ENCODE measurements around the gene HEMK1.
A peak's percentile ranks its signal among the peaks of the same experiment; 100 is the strongest.

The HEMK1 gene

DNA sequence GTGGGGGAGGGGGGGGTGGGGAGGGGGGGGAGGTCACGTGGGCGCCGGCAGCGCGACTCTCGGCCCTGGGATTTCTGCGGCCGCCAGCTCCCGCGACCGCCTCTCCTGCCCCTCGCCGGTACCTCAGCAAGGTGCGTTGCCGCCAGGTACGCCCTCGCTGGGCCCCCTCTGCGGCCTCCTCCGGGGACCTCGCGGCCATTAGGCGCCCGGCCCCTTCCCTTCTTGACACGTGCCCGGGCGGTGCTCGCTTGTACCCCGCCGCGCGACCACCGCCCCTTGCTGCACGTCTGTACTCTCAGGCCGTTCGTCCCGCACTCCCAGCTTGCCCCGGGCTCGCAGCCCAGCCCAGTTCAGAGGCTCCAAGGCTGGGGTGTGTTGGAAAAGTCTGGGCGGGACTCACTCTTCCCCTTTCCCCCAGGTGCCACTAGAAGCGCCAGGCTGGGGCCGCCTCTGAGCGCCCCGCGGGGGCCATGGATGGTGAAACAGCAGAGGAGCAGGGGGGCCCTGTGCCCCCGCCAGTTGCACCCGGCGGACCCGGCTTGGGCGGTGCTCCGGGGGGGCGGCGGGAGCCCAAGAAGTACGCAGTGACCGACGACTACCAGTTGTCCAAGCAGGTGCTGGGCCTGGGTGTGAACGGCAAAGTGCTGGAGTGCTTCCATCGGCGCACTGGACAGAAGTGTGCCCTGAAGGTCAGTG is 47.9 kb downstream of the HEMK1 start, which contains the start of gene MAPKAPK3:
Gene MAPKAPK3, plus strand, starts transcription at position 56 of the 696 bp plus-strand sequence. Its CDS starts 415 bp downstream, at position 471.
- no peak for DNase-seq

DNA sequence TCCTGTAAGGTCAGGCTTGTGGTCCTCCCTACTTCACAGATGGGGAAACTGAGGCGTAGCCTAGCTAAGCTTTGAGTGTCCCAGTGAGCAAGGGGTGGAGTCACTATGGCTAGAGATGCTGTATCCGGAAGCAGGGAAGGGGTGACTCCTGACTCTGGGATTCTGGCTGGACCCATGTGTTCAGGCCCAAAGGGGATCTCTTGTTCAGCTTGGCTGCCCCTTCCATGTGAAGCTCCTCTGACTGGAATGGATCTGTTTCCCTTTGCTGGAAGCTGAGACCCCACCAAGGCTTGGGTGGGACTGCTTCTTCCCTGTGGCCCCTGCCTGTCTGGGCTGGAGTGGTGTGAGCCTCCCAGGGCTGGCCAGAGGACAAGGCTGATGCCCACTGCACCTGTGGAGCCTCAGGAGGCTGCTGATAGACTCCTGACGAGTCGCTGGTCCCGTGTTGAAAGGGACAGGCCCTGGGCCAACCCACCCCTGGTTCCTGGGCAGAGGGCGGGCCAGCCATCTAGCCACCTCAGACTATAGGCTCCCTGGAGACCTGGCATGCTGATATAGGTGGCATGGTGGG is 48.7 kb downstream of the HEMK1 start:
- DNase-seq = no peak

DNA sequence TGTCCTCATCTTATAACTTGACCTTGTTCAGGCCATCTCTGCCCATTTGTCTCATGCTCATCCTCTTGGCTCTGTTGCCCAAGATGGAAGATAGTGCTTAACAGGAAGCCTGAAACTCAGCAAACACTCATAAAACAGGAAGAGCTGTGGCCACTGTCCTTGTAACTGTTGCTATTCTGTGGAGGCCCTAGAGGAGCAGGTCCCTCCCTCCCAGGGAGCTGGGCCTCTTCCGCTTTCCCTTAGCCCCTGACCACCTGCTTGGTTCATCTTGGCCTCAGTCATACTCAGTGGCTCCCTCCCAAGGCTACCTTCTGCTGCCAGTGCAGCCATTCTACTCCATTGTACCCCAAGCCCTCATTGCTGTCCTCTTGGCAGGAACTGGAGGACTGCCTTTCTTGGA is 51.1 kb downstream of the HEMK1 start:
- no peak for DNase-seq

DNA sequence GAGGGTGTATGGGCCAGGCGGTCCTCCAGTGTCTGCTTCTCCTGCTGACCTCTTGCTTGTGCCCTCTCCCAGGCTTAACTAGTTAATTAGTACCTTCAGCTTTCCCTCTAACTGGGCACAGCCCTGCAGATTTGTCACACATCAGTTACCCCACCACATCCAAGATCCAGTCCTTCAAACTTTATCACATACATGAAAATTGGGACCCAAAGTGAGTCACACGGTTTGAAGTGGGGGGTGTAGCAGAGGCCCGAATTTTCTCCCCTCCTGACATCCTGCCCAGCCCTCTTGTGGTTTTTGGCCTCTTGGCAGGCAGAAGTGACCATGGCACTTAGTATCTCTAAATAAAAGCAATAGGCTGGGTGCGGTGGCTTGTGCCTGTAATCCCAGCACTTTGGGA is 51.5 kb downstream of the HEMK1 start:
- DNase-seq = no peak

DNA sequence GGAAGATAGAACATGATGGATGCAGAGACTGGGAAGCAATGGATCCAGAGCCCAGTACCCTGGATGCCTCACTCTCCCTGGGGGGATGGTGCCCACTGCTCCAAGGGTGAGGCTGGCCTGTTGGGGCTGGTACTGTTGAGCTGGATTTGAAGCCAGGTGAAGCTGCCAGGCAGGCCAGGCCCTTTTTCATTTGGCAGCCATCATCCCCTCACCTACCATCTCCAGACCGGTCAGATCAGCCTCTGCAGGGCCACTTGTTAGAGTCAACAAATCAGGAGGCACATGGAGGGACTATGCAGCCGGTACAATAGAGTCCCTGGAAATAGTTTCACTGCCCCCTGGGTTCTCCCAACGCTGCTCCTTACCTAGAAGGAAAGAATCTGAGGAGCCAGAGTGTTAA is 53.6 kb downstream of the HEMK1 start:
- no peak for DNase-seq

DNA sequence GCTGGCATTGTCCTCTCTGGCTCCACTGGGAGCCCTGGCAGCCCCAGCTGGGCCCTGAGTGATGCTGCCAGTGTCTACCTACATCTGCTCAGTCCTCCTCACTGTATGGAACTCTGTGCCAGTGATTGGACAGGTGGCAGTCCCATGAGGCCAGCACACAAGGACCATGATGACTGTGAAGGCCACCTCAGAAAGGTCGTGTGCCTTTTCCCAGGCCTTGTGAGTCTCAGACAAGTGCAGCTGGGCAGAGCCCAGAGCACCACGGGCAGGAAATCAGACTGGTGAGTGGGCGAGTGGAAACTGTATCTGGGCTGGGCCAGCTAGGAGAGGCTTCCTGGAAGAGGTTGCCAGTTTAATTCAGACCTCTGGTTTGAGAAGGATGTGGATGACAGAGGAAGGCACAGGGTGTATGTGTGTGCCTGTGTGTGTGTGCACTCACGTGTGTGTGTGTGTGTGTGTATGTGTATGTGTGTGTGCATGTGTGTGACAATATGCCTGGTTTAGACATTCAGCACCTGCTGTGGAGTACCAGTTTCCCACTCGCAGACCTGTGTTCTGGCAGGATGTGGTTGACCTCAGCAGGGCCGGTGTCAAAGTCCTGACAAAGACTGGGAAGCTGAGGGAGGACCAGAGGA is 54.6 kb downstream of the HEMK1 start:
- no peak for DNase-seq

DNA sequence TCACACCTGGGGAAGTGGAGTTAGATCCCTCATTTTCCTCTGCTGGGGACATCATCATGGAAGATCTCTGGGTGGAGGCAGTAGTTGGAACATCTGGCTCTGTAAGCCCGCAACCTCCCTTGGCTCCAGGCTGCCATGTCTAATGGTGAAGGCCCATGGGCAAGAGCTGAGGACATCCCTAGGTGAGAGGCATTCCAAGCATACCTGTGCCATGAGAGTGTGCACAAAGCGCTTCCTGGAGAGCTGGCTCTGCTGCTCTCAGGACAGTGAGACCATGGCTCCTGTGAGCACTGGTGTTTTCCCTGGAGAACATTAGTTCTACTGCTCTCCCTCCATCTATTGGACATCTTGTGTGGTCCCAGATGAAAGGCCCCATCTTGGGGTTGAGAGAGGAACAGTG is 55.3 kb downstream of the HEMK1 start:
- DNase-seq = no peak

DNA sequence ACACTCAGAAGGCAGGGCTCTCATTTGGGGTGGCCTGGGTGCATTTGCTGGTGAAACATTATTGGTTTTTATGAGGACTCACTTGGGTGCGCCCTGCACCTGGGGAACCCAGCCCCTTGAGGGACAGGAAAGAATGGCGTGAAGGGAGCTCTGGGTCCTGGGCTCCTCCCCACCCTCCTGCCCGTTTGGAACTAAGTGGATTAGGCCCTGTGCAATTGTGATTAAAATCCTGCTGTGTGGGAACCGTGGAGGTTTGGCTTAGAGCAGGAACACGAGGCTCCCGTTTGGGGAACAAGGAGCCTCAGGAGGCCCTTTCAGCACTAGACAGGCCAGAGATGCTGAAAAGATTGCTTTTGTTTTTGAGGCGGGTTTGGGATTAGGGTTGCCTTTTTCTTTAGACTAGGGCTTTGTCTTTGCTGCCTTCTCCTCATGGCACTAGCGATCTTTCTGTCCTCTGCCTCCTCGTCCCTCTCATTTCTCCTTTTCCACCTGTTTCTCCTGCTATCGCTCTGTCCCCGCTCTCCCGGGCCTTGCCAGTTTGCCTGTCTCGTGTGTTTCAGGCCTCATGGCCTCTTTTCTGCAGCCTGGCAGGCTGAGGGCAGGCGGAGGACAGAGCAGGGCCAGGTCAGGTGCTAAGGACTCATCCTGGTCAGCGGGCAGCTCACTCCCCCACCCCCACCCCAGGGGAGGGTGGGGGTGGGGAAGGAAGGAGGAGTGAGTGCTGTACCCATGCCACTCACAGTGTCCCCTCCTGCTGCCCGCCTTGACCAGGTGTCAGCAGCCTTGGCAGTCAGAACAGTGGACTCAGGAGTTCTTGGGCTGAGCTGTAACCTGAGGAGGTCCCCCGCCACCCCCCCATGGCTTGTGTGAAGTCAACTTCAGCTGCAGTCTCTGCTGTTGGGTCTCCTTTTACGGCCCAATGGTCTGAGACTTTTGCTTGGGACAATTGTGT is 56.2 kb downstream of the HEMK1 start:
- no peak for DNase-seq

DNA sequence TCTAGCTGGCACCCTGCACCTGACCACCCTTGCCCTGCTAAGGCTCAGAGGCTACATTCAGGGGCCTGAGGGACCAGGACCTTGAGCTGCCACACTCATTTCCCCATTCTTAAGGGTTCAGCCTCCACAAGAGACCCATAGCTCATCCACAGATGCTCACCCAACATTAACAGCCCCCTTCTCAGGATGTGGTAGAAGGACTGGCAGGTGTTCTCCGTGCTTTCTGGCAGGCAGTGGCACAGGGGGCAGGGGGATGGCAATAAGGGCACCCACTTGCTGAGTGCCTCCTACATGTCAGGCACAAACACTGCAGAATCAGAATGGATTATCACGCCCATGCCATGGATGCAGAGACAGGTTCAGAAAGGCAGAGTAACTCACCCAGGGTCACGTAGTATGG is 57.1 kb downstream of the HEMK1 start:
- no peak for DNase-seq

DNA sequence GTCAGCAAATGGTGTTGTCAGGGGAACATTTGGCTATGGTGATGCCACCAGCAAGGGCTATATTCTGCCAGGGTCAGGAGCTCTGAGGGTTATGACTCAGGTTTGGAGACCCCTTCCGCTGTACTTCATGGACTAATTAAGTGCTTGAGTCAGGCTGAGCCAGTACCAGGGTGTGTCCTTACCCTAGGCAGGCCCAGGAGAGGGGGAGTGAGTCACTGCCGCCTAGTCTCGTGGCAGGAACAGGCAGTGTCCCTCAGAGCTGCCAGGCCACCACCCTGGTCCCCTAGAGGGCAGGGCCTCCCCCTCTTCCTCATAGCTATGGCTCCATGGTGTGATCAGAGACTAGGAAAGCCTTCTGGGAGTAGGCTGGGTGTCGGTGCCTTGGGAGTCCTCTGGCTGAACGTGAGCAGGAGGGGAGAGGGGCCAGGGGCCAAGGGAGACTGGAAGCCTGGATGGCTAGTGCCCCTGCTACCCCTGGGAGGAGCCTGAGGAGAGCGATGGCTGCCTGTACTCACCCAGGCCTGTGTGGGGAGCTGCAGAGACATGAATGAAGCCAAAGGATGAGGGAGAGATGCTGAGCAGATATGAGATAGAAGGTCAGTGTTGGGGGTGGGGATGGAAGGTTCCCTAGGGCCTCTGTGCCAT is 58.2 kb downstream of the HEMK1 start:
- no peak for DNase-seq

DNA sequence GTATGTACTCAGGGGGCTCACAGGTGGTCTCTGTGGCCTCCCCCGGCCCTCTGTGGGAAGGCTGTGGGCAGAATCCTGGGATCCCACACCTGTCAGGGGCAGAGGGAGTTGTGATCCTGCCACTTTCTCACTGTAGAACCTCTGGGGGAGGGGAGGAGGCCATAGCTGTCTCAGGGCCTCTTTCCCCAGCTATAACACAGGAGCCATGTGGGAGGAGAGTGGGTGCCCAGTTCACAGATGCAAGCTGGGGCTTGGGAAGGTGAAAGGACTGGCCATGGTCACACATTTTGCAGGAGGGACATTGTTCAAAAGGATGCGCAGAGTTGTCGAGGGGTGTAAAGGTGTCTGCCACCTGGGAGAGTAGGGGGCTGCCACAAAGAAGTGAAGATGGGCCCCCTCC is 59.3 kb downstream of the HEMK1 start:
- DNase-seq = no peak

DNA sequence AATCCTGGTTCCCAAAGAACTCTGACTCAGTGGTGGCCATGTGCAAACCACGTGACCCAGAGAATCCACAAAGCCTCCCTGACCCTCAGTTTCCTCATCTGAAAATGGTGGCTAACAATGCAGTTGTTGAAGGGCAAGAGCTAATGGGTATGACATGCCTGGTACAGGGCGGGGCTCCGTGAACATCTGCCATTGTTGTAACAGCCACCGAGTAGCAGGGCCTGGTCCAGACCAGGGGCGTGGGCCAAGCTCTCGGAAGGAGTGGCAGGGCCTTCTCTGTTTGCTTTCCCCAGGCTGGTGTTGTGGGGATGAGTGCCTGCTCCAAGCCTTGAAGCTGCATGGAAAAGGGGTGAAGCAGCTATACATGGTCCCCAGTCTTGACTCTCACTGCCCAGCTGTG is 61.1 kb downstream of the HEMK1 start:
- peak; percentile 33 for DNase-seq

DNA sequence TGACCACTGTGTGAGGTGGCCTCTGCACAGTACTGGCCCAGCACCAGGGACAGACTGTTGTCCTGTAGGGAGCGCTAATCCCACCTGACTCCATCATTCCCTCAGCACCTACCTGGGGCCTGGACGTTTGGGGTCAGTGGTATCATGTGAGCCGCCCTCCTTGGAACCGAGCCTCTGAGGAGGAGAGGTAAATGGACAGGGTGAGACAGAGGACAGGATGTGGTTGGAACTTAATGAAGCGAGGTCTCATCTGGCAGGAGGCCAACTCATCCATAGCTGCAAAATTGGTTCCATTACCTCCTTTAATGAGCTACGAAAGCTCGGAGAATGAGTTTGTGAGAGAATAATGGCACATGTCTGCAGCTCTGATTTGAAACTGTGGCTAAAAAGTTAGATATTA is 61.6 kb downstream of the HEMK1 start:
- peak; percentile 50 for DNase-seq

DNA sequence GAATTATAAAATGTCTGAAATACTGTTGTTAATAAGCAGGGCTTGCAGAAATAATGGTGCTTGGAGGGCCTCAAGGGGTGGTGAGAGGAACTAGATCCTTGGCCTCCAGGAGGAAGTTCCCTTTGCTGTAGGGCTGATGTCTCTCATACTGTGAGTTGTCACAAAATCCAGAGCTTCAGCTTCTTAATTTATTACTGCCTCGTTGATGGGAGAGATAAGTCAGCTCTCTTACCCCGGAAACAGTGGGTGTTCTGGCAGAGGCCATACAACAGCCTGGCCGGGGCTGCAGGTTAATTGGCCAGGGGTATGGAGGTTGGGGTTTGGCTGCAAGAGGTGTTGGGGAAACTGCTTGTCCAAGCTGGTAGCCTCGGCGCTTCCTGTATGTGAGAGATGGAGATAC is 63.1 kb downstream of the HEMK1 start:
- no peak for DNase-seq

DNA sequence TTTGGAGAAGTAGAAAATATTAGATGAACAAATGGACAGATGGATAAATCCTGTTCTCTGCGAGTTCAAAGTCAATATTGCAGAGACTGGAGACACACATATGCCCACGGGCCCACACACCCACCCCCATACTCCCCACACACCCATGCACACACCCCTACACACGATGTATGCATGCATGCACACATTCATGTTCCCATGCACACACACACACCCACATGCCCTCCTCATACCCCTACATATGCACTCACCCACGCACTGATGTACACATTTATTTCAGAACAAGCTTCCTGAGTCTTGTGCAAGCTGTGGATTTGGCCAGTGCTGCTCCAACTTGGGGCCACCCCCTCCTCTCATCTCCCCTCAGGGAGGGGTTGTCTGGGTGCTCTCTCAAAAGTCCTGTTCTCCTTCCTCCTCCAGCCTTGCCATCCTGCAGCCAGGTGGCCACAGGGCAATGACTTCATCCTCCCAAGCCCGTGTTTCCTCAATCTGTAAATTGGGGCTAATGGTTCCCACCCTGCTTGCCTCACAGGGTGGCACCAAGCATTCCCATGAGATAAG is 64.0 kb downstream of the HEMK1 start:
- DNase-seq = no peak

DNA sequence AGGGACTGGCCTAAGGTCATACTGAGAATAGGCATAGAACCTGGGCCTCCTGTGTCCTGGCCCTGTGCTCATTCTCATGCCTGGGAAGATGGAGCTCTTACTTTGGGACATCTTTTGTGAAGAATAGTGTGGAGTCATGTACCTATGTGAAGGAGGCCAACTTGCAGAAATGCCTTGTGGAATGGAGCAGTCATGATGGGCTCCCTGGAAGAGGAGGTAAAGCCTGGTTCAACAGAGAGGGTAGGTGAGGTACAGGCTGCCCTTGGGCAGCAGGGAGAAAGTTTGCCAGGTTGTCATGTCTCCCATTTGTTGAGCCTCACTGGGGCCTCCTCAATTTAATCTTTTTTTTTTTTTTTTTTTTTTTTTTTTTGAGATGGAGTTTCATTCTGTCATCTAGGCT is 65.7 kb downstream of the HEMK1 start:
- no peak for DNase-seq

DNA sequence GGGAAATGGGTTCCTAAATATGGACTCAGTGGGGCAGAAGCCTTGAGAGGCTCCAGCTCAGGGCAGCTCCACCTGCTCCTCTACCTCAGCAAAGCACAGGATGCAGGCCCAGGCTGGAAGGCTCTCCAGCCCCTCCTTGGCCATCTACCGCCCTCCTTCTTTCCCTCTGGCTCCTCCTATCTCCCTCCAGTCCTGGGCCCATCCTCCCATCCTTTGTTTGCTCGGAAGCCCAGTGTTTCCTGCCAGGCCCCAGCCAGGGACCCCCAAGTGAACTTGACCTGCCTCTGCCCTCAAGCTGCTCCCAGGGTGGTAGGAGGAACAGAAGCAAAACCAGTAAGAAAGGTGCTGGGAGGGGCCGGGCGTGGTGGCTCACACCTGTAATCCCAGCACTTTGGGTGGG is 67.7 kb downstream of the HEMK1 start:
- DNase-seq = no peak

DNA sequence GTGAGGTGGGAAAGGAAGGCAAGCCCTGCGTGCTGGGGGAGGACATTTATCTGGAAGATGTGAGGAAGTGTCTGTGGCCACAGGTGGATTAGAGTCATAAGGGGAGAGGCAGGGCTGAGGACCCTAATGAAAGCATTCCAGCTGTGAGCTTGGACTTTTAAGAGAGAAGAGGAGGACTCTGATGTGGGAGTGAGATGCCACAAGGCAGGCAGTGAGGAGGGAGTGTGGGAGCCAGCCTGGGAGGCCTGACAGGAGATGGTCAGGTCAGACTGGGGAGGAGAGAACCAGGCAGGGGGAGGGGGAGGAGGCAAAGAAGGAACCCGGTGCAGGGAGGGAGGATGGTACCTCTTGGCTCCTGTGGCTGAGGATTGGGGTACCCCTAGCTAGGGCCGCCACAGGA is 68.6 kb downstream of the HEMK1 start:
- no peak for DNase-seq

DNA sequence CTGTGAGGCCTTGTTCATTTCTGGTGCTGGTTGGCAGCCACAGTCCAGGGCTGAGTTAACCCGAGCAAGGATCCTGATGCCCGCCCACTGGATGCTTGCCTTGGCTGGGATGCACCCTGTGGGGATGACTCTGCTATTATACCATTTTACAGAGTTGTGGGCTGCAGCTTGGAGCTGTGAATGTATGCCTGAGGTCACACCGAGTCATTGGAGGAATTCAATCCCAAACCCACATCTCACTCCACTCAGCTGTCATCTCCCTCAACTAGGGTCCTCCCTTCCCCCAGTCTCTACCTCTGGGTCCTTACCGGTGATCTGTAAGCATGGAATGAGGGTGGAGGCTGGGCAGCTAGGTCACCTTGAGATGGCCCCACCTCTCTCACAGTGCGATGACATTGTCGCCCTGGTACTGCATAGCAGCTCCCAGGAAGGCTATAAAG is 69.8 kb downstream of the HEMK1 start:
- no peak for DNase-seq

DNA sequence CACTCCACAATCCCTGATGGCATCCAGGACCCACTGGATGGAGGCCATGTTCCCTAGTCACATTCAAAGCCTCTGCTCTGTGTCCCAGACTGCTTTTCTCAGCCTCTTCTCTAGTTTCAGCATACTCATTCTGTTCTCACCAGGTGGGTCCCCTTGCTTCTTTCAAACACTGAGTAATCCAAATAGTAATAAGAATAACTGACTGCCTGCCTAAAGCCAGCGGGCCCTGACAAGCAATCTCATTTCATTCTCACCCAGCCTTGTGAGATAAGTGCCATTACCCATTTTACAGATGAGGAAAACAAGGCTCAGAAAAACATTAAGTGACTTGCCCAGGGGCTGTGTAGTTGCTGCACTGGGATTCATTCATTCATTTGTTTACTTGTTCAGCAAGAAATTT is 73.1 kb downstream of the HEMK1 start:
- no peak for DNase-seq

DNA sequence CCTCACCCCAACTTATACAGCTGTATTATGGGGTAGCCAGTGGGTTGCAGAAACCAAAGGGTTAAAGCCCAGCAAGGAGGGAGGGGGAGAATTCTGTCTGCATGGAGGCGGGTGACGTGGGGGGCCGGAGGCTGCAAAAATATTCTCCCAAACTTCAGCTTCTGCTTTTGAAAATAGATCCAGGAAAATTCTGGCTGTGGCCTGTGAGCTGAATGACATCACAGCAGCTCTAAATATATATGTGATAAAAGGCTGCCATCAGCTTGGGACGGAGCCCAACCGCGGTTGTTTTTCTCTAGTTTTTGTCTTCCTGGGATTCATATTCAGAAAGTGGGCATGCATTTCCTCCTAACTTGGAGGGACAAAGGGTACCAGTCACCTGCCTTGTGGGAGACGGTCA is 75.2 kb downstream of the HEMK1 start:
- DNase-seq = no peak

DNA sequence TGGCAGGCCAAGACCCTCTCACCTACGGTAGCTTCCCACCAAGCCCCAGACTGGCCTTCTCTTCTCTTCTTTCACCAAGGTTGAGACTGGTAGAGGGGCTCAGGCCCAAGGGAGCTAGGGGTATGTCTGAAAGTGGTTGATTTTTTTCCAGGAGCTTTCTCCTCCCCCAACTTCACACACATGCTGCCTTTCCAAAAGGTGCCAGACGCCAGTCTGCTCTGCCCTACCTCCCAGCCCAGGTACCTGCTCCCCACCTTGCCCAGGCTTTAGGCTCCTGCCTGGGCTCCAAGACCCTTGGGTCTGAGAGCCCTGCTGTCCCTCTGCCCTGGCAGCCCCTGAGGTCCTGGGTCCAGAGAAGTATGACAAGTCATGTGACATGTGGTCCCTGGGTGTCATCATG is 76.1 kb downstream of the HEMK1 start:
- DNase-seq = no peak

Data from NCI-H510A treated with DMSO at 0.1 percent for 48 hours (cell line).